PC-9 (cell line): ENCODE measurements around the gene POPDC2. TPM values are rescaled to one million over a fixed set of nuclear protein-coding genes. Genes with fewer than 3 reads are reported as not detected.

ENCODE experiments used
- total RNA-seq: library from RNA; stranded (reverse); gene quantifications from 2 replicates; pipeline ENCODE4 v1.2.3, GENCODE V29; 2021

The POPDC2 gene
- total RNA-seq, 1 experiment from 2014 or later = 3.5 TPM

Other genes with a start within 250 kb of the POPDC2 start
- 46.8 and 51.7 TPM in 2 replicates for gene TMEM39A, start 197.0 kb downstream of the POPDC2 start, total RNA-seq
- 8.8 and 11.9 TPM in 2 replicates for gene POGLUT1, start 191.6 kb downstream of the POPDC2 start, total RNA-seq
- gene TIMMDC1, start 162.0 kb downstream of the POPDC2 start, total RNA-seq = 145 and 203 TPM in 2 replicates
- not detected in 2 replicates for gene CD80, start 101.0 kb downstream of the POPDC2 start, total RNA-seq
- gene ADPRH, start 81.1 kb downstream of the POPDC2 start, total RNA-seq = 1.4 and 1.6 TPM in 2 replicates
- not detected in 2 replicates for gene PLA1A, start 62.7 kb downstream of the POPDC2 start, total RNA-seq
- 57.6 and 61.4 TPM in 2 replicates for gene COX17, start 16.8 kb upstream of the POPDC2 start, total RNA-seq
- gene CFAP91, start 42.4 kb upstream of the POPDC2 start, total RNA-seq = 0.48 and 1.2 TPM in 2 replicates
- not detected in 2 replicates for gene NR1I2, start 121.5 kb upstream of the POPDC2 start, total RNA-seq